OCI-LY3 (cell line): ENCODE results near the gene NPB.

ENCODE experiments used
- H2AFZ ChIP-seq: fragments of 200-600, 300-600 bp; shearing (Covaris generic); 2 replicates; pipeline ENCODE4 v1.6.0; 2014; ENCODE audit warnings: antibody characterized with exemption, low read depth, low read length
- H3K27ac ChIP-seq: fragments of 200-600, 300-600 bp; sonication (generic); 2 replicates; pipeline ENCODE4 v1.5.1; 2014; ENCODE audit warnings: mild to moderate bottlenecking, low read length, moderate library complexity, mixed read lengths
- H3K27me3 ChIP-seq: fragments of 200-600, 300-600 bp; sonication (generic); 2 replicates; pipeline ENCODE4 v1.6.1; 2014; ENCODE audit warnings: low read depth, low read length, mixed read lengths
- H3K36me3 ChIP-seq: fragments of 200-600, 300-600 bp; sonication (generic); replicated peaks from 2 replicates; pipeline ENCODE3; 2014; ENCODE audit warnings: low read depth, low read length, mixed read lengths
- H3K4me1 ChIP-seq: fragments of 300-600, 200-600 bp; sonication (generic); 2 replicates; pipeline ENCODE4 v1.6.1; 2014; ENCODE audit warnings: low read length, mixed read lengths
- H3K4me2 ChIP-seq: fragments of 200-600, 300-600 bp; sonication (generic); 2 replicates; pipeline ENCODE4 v1.6.1; 2014; ENCODE audit warnings: low read length, mixed read lengths
- H3K4me3 ChIP-seq: fragments of 300-600, 200-600 bp; sonication (generic); 2 replicates; pipeline ENCODE4 v1.5.1; 2014; ENCODE audit warnings: antibody characterized with exemption, mild to moderate bottlenecking, low read length, moderate library complexity
- H3K79me2 ChIP-seq: fragments of 300-600, 200-600 bp; shearing (Covaris generic); 2 replicates; pipeline ENCODE4 v1.6.1; 2014; ENCODE audit warnings: mild to moderate bottlenecking, low read length, mixed read lengths
- H3K9ac ChIP-seq: fragments of 300-600, 200-600 bp; shearing (Covaris generic); 2 replicates; pipeline ENCODE4 v1.6.0; 2014; ENCODE audit warnings: mild to moderate bottlenecking, low read length, moderate library complexity
- H3K9me3 ChIP-seq: fragments of 200-600, 300-600 bp; shearing (Covaris generic); 2 replicates; pipeline ENCODE4 v1.6.1; 2014; ENCODE audit warnings: low read length, mixed read lengths; ENCODE audit not compliant: insufficient read depth
- H4K20me1 ChIP-seq: fragments of 200-600, 300-600 bp; sonication (generic); 2 replicates; pipeline ENCODE4 v1.6.1; 2016; ENCODE audit warnings: low read length, mixed read lengths; ENCODE audit not compliant: insufficient read depth
- EZH2phosphoT487 ChIP-seq: fragments of 200-600 bp; shearing (Covaris generic); IDR thresholded peaks from 2 replicates; pipeline ENCODE4 v1.6.1; 2018; ENCODE audit warnings: antibody characterized with exemption, mixed run types, low read depth
- TF ChIP-seq, protein P1 (sequence below): fragments of 200-600, 300-600 bp; sonication (generic); IDR thresholded peaks from 2 replicates; pipeline ENCODE4 v1.5.1; 2014; ENCODE audit warnings: antibody characterized with exemption, low read length, low read depth

NPB gene

GRCh38 chr17:81921537-81921862, 19.5 kb downstream of the NPB start:
- no peak overlapping the region for H3K27ac ChIP-seq
- no peak overlapping the region for H3K4me2 ChIP-seq
- no peak overlapping the region for H3K4me3 ChIP-seq
- H3K4me1 ChIP-seq: peaks cover 16% of the 10 kb centered on the region
- H4K20me1 ChIP-seq: peaks cover 31% of the 10 kb centered on the region
- TF ChIP-seq EZH2phosphoT487: no peak
- TF ChIP-seq, protein P1, sequence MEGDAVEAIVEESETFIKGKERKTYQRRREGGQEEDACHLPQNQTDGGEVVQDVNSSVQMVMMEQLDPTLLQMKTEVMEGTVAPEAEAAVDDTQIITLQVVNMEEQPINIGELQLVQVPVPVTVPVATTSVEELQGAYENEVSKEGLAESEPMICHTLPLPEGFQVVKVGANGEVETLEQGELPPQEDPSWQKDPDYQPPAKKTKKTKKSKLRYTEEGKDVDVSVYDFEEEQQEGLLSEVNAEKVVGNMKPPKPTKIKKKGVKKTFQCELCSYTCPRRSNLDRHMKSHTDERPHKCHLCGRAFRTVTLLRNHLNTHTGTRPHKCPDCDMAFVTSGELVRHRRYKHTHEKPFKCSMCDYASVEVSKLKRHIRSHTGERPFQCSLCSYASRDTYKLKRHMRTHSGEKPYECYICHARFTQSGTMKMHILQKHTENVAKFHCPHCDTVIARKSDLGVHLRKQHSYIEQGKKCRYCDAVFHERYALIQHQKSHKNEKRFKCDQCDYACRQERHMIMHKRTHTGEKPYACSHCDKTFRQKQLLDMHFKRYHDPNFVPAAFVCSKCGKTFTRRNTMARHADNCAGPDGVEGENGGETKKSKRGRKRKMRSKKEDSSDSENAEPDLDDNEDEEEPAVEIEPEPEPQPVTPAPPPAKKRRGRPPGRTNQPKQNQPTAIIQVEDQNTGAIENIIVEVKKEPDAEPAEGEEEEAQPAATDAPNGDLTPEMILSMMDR: no peak
- H3K9me3 ChIP-seq: no peaks in the 10 kb centered on the region
- H3K79me2 ChIP-seq: peaks cover 76% of the 10 kb centered on the region
- no peaks in the 10 kb centered on the region for H3K27me3 ChIP-seq
- peaks cover 3% of the 10 kb centered on the region for H3K36me3 ChIP-seq
- H2AFZ ChIP-seq: no peak overlapping the region
- H3K9ac ChIP-seq: no peak overlapping the region

DNA sequence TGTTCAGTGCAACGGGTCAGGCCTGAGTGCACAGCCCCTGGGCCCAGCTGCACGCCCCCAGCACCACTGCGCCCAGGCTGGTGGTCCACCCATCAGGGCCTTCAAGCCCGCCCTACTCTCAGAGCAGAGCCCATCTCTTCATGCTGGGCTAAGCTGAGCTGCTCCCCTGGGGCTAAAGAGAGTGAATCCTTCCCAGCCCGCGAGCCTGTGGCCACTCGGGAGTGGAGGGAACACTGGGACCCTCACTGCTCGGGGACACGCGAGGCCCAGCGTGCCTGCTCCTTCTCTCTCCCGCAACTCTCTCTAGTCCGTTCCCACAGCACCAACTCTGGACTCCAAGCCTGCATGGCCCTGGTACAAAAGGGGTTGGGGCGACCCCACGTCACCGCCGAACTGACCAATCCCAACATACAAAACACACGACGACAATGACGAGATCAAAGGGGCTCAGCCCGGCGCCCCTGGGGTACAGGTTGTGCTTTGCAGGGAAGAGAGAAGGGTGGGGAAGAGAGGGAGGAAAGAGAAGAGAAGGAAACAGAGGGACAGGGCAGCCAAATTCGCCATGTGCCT, 20.0 kb downstream of the NPB start:
- Histone ChIP-seq H3K79me2 (peaks cover 76% of the 10 kb centered on the region), H3K9me3 (no peaks in the 10 kb centered on the region), H3K4me2 (no peak overlapping the region), H3K4me1 (peaks cover 11% of the 10 kb centered on the region), H3K27ac (no peak overlapping the region), H3K4me3 (no peak overlapping the region), H2AFZ (no peak overlapping the region), H3K27me3 (no peaks in the 10 kb centered on the region), H4K20me1 (peaks cover 27% of the 10 kb centered on the region), H3K9ac (no peak overlapping the region), H3K36me3 (peaks cover 3% of the 10 kb centered on the region)
- TF ChIP-seq, protein P1: no peak
- TF ChIP-seq EZH2phosphoT487: no peak

GRCh38 chr17:81922566-81923301, 20.7 kb downstream of the NPB start:
- Histone ChIP-seq H3K79me2 (peaks cover 71% of the 10 kb centered on the region), H4K20me1 (peaks cover 24% of the 10 kb centered on the region), H3K27ac (no peak overlapping the region), H3K9me3 (no peaks in the 10 kb centered on the region), H3K9ac (no peak overlapping the region), H3K36me3 (peaks cover 3% of the 10 kb centered on the region), H3K27me3 (no peaks in the 10 kb centered on the region), H3K4me3 (no peak overlapping the region), H2AFZ (no peak overlapping the region), H3K4me1 (peaks cover 9% of the 10 kb centered on the region; the same call in 1 of the 2 replicates), H3K4me2 (no peak overlapping the region)
- no peak for TF ChIP-seq EZH2phosphoT487
- TF ChIP-seq, protein P1: no peak

DNA sequence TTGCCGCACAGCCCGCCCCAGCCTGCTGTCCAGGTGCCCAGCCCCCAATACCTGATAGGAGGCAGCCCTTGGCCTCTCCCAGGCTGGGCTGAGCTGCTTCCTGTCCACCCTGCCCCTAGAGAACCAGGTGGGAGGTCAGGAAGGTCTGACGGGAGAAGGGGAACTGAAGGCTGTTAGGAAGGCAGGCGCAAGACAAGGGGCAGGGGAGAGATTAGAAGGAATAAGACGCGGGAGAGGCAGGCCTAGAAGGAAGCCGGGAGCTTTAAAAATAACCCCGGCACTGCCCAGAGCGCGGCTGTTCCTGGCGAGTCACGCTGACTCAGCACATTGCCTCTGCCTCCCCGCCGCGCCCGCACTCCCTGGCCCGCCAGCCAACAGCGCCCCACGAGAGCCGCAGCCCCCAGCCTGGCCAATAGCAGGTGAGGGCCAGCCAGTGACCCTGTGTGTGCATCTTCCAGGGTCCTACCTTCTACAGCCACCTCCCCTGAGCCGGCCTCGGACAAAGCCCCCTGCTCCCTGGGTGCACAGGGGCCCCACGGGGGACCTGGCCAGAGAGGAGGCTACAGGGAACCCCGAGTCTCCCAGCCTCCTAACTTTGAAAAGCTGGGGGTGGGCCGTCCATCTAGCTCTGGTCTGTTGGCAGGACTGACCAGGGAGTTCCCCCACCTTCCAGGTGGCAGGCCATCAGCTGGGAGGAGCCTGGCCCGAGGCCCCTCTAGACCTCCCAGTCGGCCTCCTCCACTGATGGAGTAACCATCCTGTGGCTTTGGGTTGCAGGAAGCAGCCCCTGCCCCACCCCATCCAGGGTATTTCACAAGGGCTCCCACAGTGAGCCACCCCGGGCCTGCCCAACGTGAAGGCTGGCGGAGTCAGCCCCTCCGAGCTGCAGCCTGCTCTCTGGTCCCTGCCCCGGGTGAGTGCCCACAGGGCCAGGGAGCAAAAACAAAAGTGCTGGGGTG, 21.5 kb downstream of the NPB start:
- Histone ChIP-seq H3K4me1 (peaks cover 7% of the 10 kb centered on the region; the same call in 1 of the 2 replicates), H3K9me3 (no peaks in the 10 kb centered on the region), H3K36me3 (peaks cover 3% of the 10 kb centered on the region), H3K27ac (no peak overlapping the region), H4K20me1 (peaks cover 24% of the 10 kb centered on the region), H3K4me2 (no peak overlapping the region), H3K27me3 (no peaks in the 10 kb centered on the region), H3K4me3 (no peak overlapping the region), H3K9ac (no peak overlapping the region), H3K79me2 (peaks cover 69% of the 10 kb centered on the region), H2AFZ (no peak overlapping the region)
- TF ChIP-seq, protein P1: no peak
- no peak for TF ChIP-seq EZH2phosphoT487
